HUES64 (cell line): ENCODE data around the gene ZC3H4.
"Not testable (repeated sequence)": the region's sequence is repeated elsewhere in the genome, so short reads cannot be mapped to it uniquely, and the experiment has no call there.

ENCODE experiments used
- H3K27ac ChIP-seq: 2 replicates; pipeline ENCODE4 v1.7.0; 2013; ENCODE audit warnings: low read depth, low read length, inconsistent platforms
- H3K27me3 ChIP-seq: 2 replicates; pipeline ENCODE4 v1.6.1; 2013; ENCODE audit warnings: mild to moderate bottlenecking, low read length; ENCODE audit not compliant: insufficient read depth
- H3K36me3 ChIP-seq: 2 replicates; pipeline ENCODE4 v1.6.1; 2013; ENCODE audit warnings: mild to moderate bottlenecking, low read length; ENCODE audit not compliant: insufficient read depth
- H3K4me1 ChIP-seq: 2 replicates; pipeline ENCODE4 v1.6.1; 2013; ENCODE audit warnings: mild to moderate bottlenecking, low read length, moderate library complexity; ENCODE audit not compliant: insufficient read depth
- H3K4me3 ChIP-seq: 2 replicates; pipeline ENCODE4 v1.5.1; 2013; ENCODE audit warnings: mild to moderate bottlenecking, low read length, moderate library complexity
- H3K9ac ChIP-seq: 2 replicates; pipeline ENCODE4 v1.6.1; 2013; ENCODE audit warnings: mild to moderate bottlenecking, low read depth, low read length
- H3K9me3 ChIP-seq: 2 replicates; pipeline ENCODE4 v1.6.1; 2013; ENCODE audit warnings: low read depth, low read length; ENCODE audit not compliant: insufficient read depth
- WGBS: fragments of 150-250, 120-280 bp; methylation state at CpG from one replicate; pipeline ENCODE4 v1.1.7; 2013; ENCODE audit warnings: missing lambda C conversion rate; 5-methylcytosine and 5-hydroxymethylcytosine counted together

The ZC3H4 gene

GRCh38 chr19:47106821-47107201 is 6.8 kb downstream of the ZC3H4 start:
- Histone ChIP-seq H3K4me1 (peaks cover 35% of the 10 kb centered on the region), H3K4me3 (no peak overlapping the region), H3K9me3 (no peaks in the 10 kb centered on the region), H3K27ac (0 out of 2 replicates have a peak overlapping the region, but pooled peaks have one; percentile 32), H3K36me3 (peaks cover 37% of the 10 kb centered on the region), H3K27me3 (no peaks in the 10 kb centered on the region), H3K9ac (no peak overlapping the region)
- 96% methylated on average over 2 of the region's 2 CpGs for WGBS

DNA sequence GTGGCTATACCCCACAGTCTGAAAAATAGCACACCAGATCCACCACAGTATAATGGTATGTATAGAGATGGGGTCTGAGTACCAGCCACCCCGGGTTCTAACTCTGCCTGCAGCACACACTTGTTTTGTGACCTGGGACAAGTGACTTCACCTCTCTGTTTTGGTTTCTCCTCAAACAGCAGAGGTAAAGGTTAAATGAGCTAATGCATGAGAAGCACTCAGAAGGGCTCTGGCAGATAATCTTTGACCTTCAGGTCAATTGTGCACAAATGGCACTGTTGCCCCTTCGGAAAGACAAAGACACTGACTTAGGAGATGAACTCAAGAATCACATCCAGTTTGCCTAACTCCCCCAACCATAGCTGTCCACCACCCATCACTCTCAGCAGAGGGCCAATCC is 7.7 kb downstream of the ZC3H4 start:
- Histone ChIP-seq H3K4me3 (no peak overlapping the region), H3K27me3 (no peaks in the 10 kb centered on the region), H3K9ac (no peak overlapping the region), H3K4me1 (peaks cover 35% of the 10 kb centered on the region), H3K27ac (no peak overlapping the region), H3K36me3 (peaks cover 37% of the 10 kb centered on the region), H3K9me3 (no peaks in the 10 kb centered on the region)
- 48% methylated on average over 2 of the region's 2 CpGs for WGBS

DNA sequence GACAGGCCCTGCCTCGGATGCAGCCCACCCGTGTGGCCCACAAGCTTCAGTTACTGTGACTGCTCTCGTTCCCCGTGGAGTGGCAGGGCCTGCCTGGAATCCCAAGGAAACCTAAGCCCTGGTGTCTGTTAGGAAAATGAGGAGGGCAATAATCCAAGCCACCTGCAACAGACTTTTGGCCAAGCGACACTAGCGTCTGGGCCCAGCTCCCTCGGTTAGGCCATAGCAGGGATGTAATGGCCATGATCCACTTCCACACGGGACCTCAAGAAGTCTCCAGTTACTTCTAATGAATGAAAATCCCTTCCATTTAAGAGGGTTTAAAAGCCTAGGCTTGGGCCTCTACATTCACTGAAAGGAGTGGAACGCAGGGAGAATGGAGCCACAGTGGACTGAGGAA is 8.9 kb downstream of the ZC3H4 start:
- no peak overlapping the region for H3K4me3 ChIP-seq
- peaks cover 27% of the 10 kb centered on the region for H3K4me1 ChIP-seq
- WGBS, result 95% methylated on average over 9 of the region's 9 CpGs
- no peaks in the 10 kb centered on the region for H3K9me3 ChIP-seq
- H3K9ac ChIP-seq, result no peak overlapping the region
- no peak overlapping the region for H3K27ac ChIP-seq
- no peaks in the 10 kb centered on the region for H3K27me3 ChIP-seq
- peaks cover 27% of the 10 kb centered on the region for H3K36me3 ChIP-seq

DNA sequence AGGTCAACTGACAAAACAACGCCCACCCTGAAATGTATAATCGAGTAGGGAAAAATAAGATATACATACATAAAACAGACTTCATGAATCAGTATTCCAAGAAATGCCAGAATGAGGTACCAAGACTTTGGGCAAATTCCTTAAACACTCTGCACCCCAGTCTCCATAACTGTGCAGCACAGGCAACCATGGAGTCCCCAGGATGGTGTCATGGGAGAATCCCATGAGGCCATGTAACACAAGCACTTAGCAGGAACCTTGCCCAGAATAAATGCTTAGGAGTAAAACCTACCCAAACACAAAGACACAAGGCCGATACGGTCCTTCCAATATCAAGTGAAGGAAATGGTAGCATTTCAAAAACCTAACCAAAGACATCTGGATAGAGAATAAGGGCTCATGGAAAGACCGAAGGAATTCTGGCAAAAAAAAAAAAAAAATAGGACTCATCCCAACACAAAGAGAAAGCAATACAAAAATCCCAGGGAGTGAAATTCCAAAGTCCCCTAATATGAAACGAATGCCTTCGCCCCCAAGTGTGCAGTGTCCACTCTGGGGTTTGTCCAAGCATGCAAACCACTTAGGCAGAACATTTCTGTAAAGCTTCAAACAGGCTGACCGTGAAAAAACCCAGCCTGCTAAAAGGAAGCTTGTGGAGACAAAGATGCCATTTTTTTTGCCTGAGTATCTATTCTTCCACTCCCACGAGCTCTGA is 11.1 kb downstream of the ZC3H4 start:
- WGBS, result 93% methylated on average over 8 of the region's 9 CpGs
- Histone ChIP-seq H3K9me3 (no peaks in the 10 kb centered on the region), H3K4me3 (no peak overlapping the region), H3K27ac (no peak overlapping the region), H3K27me3 (no peaks in the 10 kb centered on the region), H3K9ac (no peak overlapping the region), H3K4me1 (peaks cover 10% of the 10 kb centered on the region; the same call in 1 of the 2 replicates), H3K36me3 (peaks cover 27% of the 10 kb centered on the region)

- peaks cover 14% of the 10 kb centered on the region for H3K4me1 ChIP-seq
- H3K36me3 ChIP-seq, result peaks cover 22% of the 10 kb centered on the region
- 96% methylated on average over 4 of the region's 4 CpGs for WGBS
- H3K9me3 ChIP-seq, H3K4me3 ChIP-seq, H3K27me3 ChIP-seq, H3K27ac ChIP-seq, H3K9ac ChIP-seq: not testable (repeated sequence)
Observed at GRCh38 chr19:47101116-47101515, 12.5 kb downstream of the ZC3H4 start.

DNA sequence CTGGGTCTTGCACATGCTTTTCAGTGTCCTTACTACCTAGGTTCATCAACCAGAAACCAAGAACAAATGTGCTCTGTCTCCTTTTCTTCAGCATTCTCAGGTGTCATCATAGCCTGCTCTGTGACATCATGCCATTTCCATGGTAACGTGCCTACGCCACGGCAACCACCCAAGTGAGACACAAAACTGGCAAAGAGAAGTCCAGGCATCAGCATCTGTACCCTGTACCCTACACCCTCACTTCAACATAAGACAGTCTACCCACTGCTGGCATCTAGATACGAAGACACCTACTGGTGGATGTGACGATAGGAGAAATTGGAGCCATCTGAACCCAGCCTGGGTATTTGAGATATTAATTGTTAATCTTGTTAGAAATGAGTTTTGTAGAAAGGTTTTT is 13.3 kb downstream of the ZC3H4 start:
- Histone ChIP-seq H3K4me1 (peaks cover 22% of the 10 kb centered on the region), H3K36me3 (peaks cover 20% of the 10 kb centered on the region), H3K27ac (no peak overlapping the region), H3K4me3 (no peak overlapping the region), H3K9me3 (no peaks in the 10 kb centered on the region), H3K27me3 (no peaks in the 10 kb centered on the region), H3K9ac (no peak overlapping the region)
- WGBS, result 92% methylated on average over 5 of the region's 5 CpGs

DNA sequence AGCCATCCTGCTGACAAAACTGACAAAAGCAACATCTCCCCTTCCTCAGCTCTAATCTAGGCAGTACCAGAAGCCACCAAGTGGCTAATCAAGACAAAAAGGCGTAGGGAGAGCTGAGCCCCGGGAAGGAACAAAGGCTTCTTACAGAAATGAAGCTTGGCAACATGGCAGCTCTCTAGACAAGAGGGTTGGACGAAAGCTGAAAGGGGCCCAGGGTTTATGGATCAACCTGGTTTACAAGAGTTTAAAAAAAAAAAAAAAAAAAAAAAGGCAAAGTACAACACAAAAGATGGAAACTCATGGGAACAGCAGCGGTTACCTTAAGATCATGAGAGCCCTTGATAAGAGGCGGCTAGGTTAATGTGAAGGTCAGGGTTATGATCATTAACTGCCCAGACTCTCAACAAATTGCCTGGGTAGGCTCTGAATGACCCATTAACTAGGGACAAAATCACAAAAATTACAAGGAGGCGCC is 14.0 kb downstream of the ZC3H4 start:
- Histone ChIP-seq H3K9me3 (no peaks in the 10 kb centered on the region), H3K9ac (no peak overlapping the region), H3K27me3 (no peaks in the 10 kb centered on the region), H3K4me3 (no peak overlapping the region), H3K4me1 (peaks cover 23% of the 10 kb centered on the region), H3K27ac (no peak overlapping the region), H3K36me3 (peaks cover 15% of the 10 kb centered on the region)
- WGBS, result 89% methylated on average over 6 of the region's 6 CpGs

DNA sequence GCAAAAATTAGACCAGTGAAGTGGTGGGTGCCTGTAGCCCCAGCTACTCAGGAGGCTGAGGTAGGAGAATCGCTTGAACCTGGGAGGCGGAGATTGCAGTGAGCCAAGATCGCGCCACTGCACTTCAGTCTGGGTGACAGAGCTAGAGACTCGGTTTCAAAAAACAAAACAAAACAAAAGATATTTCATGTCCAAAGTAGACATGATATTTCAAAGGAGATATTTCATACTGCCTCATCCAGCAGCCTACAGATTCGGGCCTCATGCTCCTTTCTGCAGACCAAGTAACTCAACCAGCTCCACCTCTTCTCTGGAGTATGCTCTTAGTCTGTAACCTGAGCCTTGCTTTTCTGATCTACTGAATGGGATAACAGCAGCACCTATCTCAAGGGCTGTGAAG is 15.0 kb downstream of the ZC3H4 start:
- no peak overlapping the region for H3K4me3 ChIP-seq
- peaks cover 23% of the 10 kb centered on the region for H3K4me1 ChIP-seq
- peaks cover 20% of the 10 kb centered on the region for H3K36me3 ChIP-seq
- H3K9me3 ChIP-seq, result no peaks in the 10 kb centered on the region
- 96% methylated on average over 6 of the region's 6 CpGs for WGBS
- H3K27ac ChIP-seq, result no peak overlapping the region
- H3K9ac ChIP-seq, result no peak overlapping the region
- no peaks in the 10 kb centered on the region for H3K27me3 ChIP-seq

DNA sequence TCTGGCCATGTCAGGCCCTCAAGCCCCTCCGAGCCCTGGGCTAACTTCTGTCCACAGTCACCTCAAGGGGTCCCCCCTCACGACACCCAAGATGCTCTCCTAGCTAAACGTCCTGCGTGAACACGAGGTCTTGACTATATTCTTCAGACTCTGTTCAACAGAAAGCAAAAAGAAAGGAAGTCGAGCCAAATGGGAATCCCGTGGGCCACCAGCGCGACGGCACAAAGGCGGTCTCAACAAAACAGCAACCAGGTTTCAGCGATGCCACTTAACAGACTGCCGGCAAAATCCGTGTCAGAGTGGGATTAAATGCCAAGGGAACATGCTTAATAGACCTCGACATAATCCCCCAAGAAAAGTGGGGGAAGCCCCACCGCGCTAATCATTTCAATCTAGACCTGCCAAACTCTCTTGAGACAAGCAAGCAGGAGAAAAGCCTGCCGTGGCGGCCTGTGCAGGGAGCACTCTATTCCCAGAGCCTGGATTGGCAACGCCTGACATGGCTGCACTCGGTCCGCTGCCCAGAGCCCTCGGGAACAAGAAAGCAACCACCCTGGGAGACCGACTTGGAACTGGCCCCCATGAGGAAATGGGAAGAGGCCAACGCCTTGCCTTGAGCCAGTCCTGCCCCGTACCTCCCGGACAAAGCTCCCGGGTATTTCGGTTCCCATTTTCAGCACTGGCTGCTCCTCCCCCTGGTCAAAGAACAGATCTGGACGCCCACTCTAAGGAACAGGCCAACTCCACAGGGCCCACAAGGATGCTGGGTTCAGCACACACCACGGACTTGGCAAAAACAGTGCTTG is 16.0 kb downstream of the ZC3H4 start:
- Histone ChIP-seq H3K4me1 (peaks cover 23% of the 10 kb centered on the region), H3K9ac (no peak overlapping the region), H3K9me3 (no peaks in the 10 kb centered on the region), H3K4me3 (no peak overlapping the region), H3K27me3 (no peaks in the 10 kb centered on the region), H3K27ac (no peak overlapping the region), H3K36me3 (peaks cover 30% of the 10 kb centered on the region)
- 93% methylated on average over 31 of the region's 31 CpGs for WGBS

GRCh38 chr19:47096721-47097120 is 16.9 kb downstream of the ZC3H4 start:
- peaks cover 39% of the 10 kb centered on the region for H3K36me3 ChIP-seq
- H3K4me3 ChIP-seq, result no peak overlapping the region
- H3K27me3 ChIP-seq, result no peaks in the 10 kb centered on the region
- H3K9me3 ChIP-seq, result no peaks in the 10 kb centered on the region
- no peak overlapping the region for H3K9ac ChIP-seq
- H3K4me1 ChIP-seq, result peaks cover 23% of the 10 kb centered on the region
- no peak overlapping the region for H3K27ac ChIP-seq
- 96% methylated on average over 9 of the region's 9 CpGs for WGBS

- no peak overlapping the region for H3K27ac ChIP-seq
- H3K9ac ChIP-seq, result no peak overlapping the region
- WGBS, result 94% methylated on average over 12 of the region's 12 CpGs
- H3K27me3 ChIP-seq, result no peaks in the 10 kb centered on the region
- peaks cover 41% of the 10 kb centered on the region for H3K36me3 ChIP-seq
- no peaks in the 10 kb centered on the region for H3K9me3 ChIP-seq
- peaks cover 23% of the 10 kb centered on the region for H3K4me1 ChIP-seq
- no peak overlapping the region for H3K4me3 ChIP-seq
Observed at GRCh38 chr19:47096100-47096704, 17.4 kb downstream of the ZC3H4 start.
